ENCODE results near the gene PAPPA2.

PAPPA2 gene

DNA sequence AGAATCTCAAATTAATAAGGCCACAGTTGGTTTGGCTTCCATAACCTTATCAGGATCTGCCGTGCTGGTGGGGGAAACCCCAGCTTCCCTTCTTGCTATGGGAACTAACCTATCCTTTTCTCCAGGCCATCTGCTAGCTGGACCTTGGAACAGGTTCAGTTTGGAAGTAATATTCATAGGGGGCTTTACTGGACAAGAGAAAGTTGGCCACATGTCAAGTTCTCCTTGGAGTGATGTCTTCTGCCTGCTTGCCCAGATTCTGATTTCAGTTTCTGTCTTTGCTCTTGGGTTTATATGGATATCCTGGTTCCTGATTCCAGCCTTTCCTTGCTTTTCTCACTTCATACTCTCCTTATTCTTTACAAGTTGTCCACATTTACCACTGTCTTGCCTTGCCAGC, 421.9 kb downstream of the PAPPA2 start:
- DNase-seq (ENCODE audit: low read depth, low spot score), result no peak
- ChIA-PET CTCF (interaction anchor here (2.4 kb wide), 1 partner anchor 325 kb away, joined by 13 read pairs; no protein-coding TSS in a partner anchor), POLR2A (no interaction called here)
- TF ChIP-seq, protein P1, sequence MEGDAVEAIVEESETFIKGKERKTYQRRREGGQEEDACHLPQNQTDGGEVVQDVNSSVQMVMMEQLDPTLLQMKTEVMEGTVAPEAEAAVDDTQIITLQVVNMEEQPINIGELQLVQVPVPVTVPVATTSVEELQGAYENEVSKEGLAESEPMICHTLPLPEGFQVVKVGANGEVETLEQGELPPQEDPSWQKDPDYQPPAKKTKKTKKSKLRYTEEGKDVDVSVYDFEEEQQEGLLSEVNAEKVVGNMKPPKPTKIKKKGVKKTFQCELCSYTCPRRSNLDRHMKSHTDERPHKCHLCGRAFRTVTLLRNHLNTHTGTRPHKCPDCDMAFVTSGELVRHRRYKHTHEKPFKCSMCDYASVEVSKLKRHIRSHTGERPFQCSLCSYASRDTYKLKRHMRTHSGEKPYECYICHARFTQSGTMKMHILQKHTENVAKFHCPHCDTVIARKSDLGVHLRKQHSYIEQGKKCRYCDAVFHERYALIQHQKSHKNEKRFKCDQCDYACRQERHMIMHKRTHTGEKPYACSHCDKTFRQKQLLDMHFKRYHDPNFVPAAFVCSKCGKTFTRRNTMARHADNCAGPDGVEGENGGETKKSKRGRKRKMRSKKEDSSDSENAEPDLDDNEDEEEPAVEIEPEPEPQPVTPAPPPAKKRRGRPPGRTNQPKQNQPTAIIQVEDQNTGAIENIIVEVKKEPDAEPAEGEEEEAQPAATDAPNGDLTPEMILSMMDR (IDR thresholded peaks at IDR 0.05; ENCODE audit: insufficient read depth, low read length, missing control alignments), result no peak
- H3K4me3 ChIP-seq (ENCODE audit: low read depth, low read length), result no peak overlapping the region

DNA sequence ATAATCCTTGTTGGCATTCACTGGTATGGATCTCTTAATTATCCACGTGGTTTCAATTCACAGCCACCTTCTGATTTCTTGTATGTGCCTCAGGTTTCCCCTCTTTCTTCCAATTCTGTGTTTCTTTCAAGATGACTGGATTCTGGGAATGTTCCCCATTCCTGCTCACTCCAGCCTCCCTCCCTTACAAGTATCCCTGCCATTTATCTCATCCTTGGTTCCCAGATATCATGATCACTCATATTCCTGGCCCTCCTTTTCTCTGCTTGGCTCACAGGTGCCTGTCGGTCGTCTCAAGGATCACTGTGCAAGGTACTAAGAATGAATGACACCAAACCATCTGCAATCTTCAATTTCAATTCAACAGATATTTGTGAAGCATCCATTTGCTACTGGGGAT, 422.4 kb downstream of the PAPPA2 start:
- TF ChIP-seq, protein P1 (IDR thresholded peaks at IDR 0.05; ENCODE audit: insufficient read depth, low read length, missing control alignments), result no peak
- CTCF ChIA-PET, result interaction anchor here (1.8 kb wide), 1 partner anchor 325 kb away, joined by 6 read pairs; no protein-coding TSS in a partner anchor
- H3K4me3 ChIP-seq (ENCODE audit: low read depth, low read length), result no peak overlapping the region
- POLR2A ChIA-PET, result no interaction called here
- DNase-seq (ENCODE audit: low read depth, low spot score), result no peak

DNA sequence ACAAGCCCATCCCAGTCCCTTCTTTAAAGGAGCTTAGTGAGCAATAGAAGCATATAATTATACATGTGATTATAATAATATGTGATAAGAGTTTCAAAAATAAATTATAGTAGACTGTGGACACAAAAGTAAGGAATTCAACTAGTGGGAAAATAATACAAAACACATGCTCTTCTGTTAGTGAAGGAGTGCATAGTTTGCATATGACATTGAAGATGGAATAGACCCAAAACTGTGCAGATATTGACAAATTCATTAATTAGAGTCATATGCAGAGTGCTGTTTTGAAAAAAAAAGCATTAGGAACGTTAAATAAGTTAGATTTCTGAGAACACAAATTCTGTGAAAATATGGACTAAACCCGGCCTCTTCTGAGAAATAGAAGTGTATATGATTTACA, 422.8 kb downstream of the PAPPA2 start:
- ChIA-PET CTCF (interaction anchor here (1.5 to 1.8 kb wide), 2 partner anchors 10 to 325 kb away, joined by 3 to 6 read pairs; no protein-coding TSS in a partner anchor), POLR2A (no interaction called here)
- H3K4me3 ChIP-seq (ENCODE audit: low read depth, low read length), result no peak overlapping the region
- no peak for DNase-seq (ENCODE audit: low read depth, low spot score)
- TF ChIP-seq, protein P1 (IDR thresholded peaks at IDR 0.05; ENCODE audit: insufficient read depth, low read length, missing control alignments), result no peak

DNA sequence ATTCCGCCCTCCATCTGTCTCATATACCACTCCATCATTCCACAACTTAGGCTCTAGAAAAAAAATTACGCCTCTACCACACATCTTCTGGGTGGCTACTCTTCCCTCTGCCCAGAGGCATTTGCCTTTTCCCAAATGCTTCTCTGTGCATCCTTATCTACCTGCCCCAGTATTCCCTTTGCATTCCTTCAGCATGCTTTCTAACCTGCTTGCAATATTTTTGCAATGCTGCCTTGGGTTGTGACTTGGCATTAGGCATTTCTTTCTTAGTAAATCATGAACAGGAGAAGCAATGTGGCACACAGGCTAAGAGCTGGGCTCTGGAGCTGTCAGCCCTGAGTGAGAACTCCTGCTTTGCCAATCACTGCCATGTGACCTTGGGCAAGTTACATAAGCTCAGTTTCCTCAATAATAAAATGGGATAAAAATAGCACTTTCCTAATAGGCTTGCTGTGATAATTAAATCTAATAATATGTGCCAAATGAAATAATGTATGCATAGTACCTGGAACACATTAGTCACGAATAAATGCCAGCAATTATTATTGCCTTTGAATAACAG, 425.6 kb downstream of the PAPPA2 start:
- no peak overlapping the region for H3K4me3 ChIP-seq (ENCODE audit: low read depth, low read length)
- ChIA-PET POLR2A (no interaction called here), CTCF (no interaction called here)
- DNase-seq (ENCODE audit: low read depth, low spot score), result no peak
- TF ChIP-seq, protein P1 (IDR thresholded peaks at IDR 0.05; ENCODE audit: insufficient read depth, low read length, missing control alignments), result no peak

DNA sequence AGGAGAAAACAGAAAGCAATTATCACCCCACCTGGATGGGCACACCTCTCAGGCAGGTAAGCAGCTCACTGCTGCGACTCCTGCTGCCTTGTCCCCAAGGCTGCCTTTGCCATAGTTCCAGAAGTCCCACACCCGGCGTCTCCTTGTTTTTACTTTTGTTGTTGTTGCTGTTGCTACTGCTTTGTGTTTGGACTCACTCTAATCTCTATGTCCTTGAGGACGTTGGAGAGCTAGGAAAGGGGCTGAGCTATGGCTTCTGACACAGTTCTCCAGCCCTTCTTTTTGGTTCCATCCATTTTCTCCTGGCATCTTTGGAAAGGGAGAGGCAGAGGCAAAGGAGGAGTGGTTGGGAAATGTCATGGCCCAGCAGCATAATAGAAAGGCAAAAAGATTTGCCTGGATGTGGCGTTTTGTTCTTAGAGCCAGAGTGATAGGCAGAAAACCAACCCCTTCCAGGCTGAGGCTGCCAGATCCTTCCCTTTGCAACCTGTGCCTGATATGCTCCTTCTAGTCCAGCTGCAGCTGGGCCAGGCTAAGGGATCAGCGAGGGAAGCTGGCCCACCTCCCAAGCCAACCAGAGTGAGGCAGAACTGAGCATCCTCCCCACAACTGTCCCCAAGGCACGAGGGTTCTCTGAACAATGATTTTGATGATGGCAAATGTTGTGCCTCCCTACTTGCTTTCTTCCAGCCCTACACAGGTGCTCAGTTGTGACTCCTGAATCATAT, 430.8 kb downstream of the PAPPA2 start:
- TF ChIP-seq, protein P1 (IDR thresholded peaks at IDR 0.05; ENCODE audit: insufficient read depth, low read length, missing control alignments), result no peak
- ChIA-PET CTCF (interaction anchor here (0.7 to 3.7 kb wide), 4 partner anchors 11 to 1054 kb away, joined by 3 to 16 read pairs (median 6); no protein-coding TSS in a partner anchor), POLR2A (no interaction called here)
- no peak overlapping the region for H3K4me3 ChIP-seq (ENCODE audit: low read depth, low read length)
- DNase-seq (ENCODE audit: low read depth, low spot score), result no peak

DNA sequence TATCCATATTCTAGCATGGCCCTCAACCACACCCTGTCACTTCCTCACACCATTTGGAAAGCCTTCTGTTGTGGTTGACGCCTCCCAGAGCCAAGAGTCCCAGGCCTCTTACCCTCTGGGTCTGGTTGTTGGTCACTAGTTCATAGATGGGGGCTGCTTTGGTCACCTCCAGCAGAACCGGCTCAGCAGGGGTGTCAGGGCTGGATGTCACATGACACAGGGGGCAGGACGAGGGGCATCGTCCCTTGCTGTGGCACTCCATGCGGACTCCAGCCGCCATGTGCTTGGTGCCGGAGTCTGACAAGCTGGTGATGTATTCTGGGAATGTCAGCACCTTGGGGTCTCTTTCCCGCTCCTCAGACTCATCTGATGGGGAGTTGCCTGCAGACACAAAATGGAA, 431.5 kb downstream of the PAPPA2 start:
- ChIA-PET CTCF (interaction anchor here (1.3 to 6.0 kb wide), 5 partner anchors 17 to 1052 kb away, joined by 4 to 183 read pairs (median 16); no protein-coding TSS in a partner anchor), POLR2A (no interaction called here)
- no peak overlapping the region for H3K4me3 ChIP-seq (ENCODE audit: low read depth, low read length)
- TF ChIP-seq, protein P1 (IDR thresholded peaks at IDR 0.05; ENCODE audit: insufficient read depth, low read length, missing control alignments), result no peak
- no peak for DNase-seq (ENCODE audit: low read depth, low spot score)

Measured in AG04449 (cell line).